Activated naive CD4-positive, alpha-beta T cell treated with anti-CD3 and anti-CD28 coated beads, Interleukin-2, amount 50 U/mL, for 72 hours (primary cell): Measurements from ENCODE around the gene CD151. TPM values are rescaled to one million over a fixed set of nuclear protein-coding genes. Genes with fewer than 3 reads are reported as not detected.

Source experiments
- ATAC-seq, 2 donors: fragments of 150-1000 bp; cut with Tn5 transposase; 2 replicates each; pipeline ENCODE4 v1.10.0; 2021; ENCODE audit warnings: mild to moderate bottlenecking in 2 of 2, moderate library complexity in 2 of 2
- DNase-seq, 2 donors: peaks; one replicate each; pipeline ENCODE4 v3.0.0; 2021 to 2022; ENCODE audit warnings: low spot score in 2 of 2
- H3K27ac Mint-ChIP-seq, 2 donors: one replicate each; pipeline ENCODE4 v1.8.0; 2022; ENCODE audit warnings: mild to moderate bottlenecking in 2 of 2, mixed read lengths in 2 of 2
- H3K36me3 Mint-ChIP-seq, 2 donors: one replicate each; pipeline ENCODE4 v1.8.0; 2022; ENCODE audit warnings: mixed read lengths in 2 of 2
- H3K9me3 Mint-ChIP-seq, 2 donors: one replicate each; pipeline ENCODE4 v1.8.0; 2022; ENCODE audit warnings: mixed read lengths in 2 of 2
- total RNA-seq, 2 donors: library from RNA; stranded (reverse); gene quantifications; one replicate each; pipeline ENCODE4 v1.2.3, GENCODE V29; 2022

CD151 gene
- total RNA-seq, 2 donors from 2014 or later = 42.8 to 46.0 TPM

GRCh38 chr11:853682-854448 lies 21.1 kb downstream of the CD151 start:
- Mint-ChIP-seq H3K36me3 (no peaks in the 10 kb centered on the region), H3K27ac (no peak overlapping the region), H3K9me3 (no peaks in the 10 kb centered on the region)
- DNase-seq (no peak), ATAC-seq (no peak)

GRCh38 chr11:854601-855329 lies 22.0 kb downstream of the CD151 start:
- no peak for DNase-seq
- no peak for ATAC-seq
- Mint-ChIP-seq H3K9me3 (no peaks in the 10 kb centered on the region), H3K36me3 (no peaks in the 10 kb centered on the region), H3K27ac (no peak overlapping the region)

DNA sequence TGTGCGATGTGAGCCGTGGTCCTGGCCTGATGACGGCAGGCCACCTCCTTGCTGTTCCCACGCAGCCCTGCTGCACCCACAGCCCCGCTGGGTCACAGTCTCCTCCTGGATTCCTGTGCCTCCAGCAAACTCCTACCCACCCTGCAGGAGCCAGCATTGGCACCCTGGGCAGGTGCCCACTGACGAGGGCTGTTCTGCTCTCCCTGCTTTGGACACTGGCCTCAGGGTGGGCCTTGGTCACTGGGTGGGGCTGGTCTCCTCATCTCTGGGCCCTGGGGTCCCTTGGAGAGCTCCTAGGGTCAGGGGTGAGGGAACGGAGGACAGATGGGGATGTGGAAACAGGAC lies 22.6 kb downstream of the CD151 start:
- no peaks in the 10 kb centered on the region for H3K36me3 Mint-ChIP-seq
- ATAC-seq = no peak
- DNase-seq = no peak
- H3K9me3 Mint-ChIP-seq = no peaks in the 10 kb centered on the region
- no peak overlapping the region for H3K27ac Mint-ChIP-seq

DNA sequence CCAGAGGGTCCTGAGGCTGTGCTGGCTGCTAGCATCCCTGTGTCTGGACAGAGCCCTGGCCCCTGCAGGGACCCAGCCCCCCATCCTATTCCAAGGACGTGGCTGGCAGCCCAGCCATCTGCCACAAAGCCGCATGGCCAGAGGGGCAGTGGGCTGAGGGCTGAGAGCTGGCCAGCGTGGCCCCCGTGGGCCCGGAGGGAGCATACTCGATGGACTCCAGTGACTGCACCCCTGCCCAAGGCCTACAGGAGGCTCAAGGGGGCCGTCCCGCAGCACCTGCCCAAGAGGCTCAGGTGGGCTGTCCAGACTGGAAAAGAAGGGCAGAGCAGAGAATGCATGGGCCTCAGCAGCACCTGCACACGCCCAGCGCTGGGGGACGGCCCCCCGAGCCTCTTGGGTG lies 23.0 kb downstream of the CD151 start:
- no peaks in the 10 kb centered on the region for H3K36me3 Mint-ChIP-seq
- H3K9me3 Mint-ChIP-seq = no peaks in the 10 kb centered on the region
- no peak overlapping the region for H3K27ac Mint-ChIP-seq
- DNase-seq (no peak), ATAC-seq (no peak)

DNA sequence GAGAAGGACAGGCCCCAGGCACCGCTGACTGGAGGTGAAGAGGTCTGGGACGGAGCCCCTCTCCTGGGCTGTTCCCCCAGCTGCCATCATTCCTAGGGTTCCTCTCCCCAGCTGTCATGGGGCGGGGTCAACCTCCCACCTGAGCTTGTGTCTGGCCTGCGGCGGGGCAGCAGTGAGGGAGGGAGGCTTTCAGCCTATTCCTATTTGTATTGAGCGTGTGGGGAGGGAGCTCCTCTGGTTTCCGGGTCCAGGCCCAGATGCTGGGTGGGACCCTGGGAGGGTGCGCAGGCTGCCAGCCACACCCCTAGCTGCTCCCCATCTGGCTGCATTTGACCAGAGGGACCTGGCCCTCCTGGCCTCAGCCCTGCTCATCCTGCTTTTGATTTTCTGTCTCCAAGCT lies 23.6 kb downstream of the CD151 start:
- ATAC-seq (no peak), DNase-seq (no peak)
- no peaks in the 10 kb centered on the region for H3K9me3 Mint-ChIP-seq
- H3K36me3 Mint-ChIP-seq = no peaks in the 10 kb centered on the region
- H3K27ac Mint-ChIP-seq = no peak overlapping the region

GRCh38 chr11:858053-858761 lies 25.5 kb downstream of the CD151 start:
- Mint-ChIP-seq H3K9me3 (no peaks in the 10 kb centered on the region), H3K27ac (no peak overlapping the region), H3K36me3 (no peaks in the 10 kb centered on the region)
- no peak for ATAC-seq
- no peak for DNase-seq

- Mint-ChIP-seq H3K36me3 (no peaks in the 10 kb centered on the region), H3K9me3 (no peaks in the 10 kb centered on the region), H3K27ac (no peak overlapping the region)
- DNase-seq = no peak
- ATAC-seq = no peak
These were observed 26.1 kb downstream of the CD151 start for GRCh38 chr11:858762-859339.

DNA sequence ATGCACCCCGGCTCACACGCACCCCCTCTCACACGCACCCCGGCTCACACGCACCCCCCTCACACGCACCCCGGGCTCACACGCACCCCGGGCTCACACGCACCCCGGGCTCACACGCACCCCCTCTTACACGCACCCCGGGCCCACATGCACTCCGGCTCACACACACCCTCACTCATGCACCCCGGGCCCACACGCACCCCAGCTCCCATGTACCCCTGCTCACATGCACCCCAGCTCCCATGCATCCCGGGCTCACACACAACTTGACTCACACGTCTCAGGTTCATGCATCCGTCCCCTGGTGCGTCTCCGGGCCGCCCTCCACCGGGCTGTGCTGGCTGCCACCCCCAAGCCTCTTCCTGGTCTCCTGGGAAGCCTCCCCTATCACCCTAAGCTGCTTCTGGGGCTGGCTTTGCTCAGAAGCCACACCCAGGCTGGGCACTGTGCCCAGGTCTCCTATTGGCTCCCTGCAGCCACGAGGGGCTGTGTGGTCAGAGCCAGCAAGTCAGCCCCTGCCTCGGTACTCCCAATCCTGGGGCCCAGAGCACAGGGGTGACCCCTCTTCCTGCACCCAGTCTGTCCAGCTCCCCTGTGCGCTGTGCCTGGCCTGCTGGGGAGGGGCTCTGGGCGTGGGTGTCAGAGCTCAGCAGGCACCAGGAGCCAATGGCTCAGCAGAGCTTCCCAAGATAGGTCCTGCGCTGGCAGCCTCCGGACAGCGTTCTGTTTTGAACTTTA lies 26.8 kb downstream of the CD151 start:
- ATAC-seq = peak in 1 of 2 donors; percentile 15
- no peak for DNase-seq
- no peaks in the 10 kb centered on the region for H3K36me3 Mint-ChIP-seq
- no peaks in the 10 kb centered on the region for H3K9me3 Mint-ChIP-seq
- H3K27ac Mint-ChIP-seq = no peak overlapping the region

GRCh38 chr11:860234-861104 lies 27.7 kb downstream of the CD151 start:
- DNase-seq = no peak
- Mint-ChIP-seq H3K9me3 (no peaks in the 10 kb centered on the region), H3K27ac (peak overlapping the region; percentile 57 to 90), H3K36me3 (no peaks in the 10 kb centered on the region)
- no peak for ATAC-seq

GRCh38 chr11:861105-861479 lies 28.3 kb downstream of the CD151 start:
- Mint-ChIP-seq H3K27ac (peak overlapping the region; percentile 57 to 90), H3K9me3 (no peaks in the 10 kb centered on the region)

GRCh38 chr11:862081-862661 lies 29.4 kb downstream of the CD151 start:
- ATAC-seq = no peak
- no peaks in the 10 kb centered on the region for H3K36me3 Mint-ChIP-seq
- no peaks in the 10 kb centered on the region for H3K9me3 Mint-ChIP-seq

More at GRCh38 chr11:861105-861479, 28.3 kb downstream of the CD151 start:
- DNase-seq = no peak
- H3K36me3 Mint-ChIP-seq = no peaks in the 10 kb centered on the region
- no peak for ATAC-seq

DNA sequence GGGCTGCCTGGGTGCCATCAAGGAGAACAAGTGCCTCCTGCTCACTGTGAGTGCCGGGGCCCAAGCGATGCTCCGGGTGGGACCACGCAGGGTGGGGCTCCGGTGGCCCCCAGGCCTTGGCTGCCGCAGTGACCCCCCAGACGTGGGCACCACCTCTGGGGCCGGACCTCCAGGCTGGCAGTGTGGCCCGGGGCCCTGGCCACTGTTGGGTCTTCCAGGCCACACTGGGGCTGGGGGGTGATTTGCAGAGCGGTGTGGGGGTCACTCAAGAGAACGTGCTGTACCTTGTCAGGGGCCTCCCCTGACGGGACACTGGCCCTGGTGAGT lies 29.9 kb downstream of the CD151 start:
- no peaks in the 10 kb centered on the region for H3K9me3 Mint-ChIP-seq
- DNase-seq = no peak
- ATAC-seq = no peak
- H3K27ac Mint-ChIP-seq = no peak overlapping the region
- no peaks in the 10 kb centered on the region for H3K36me3 Mint-ChIP-seq

More at GRCh38 chr11:862081-862661, 29.4 kb downstream of the CD151 start:
- no peak for DNase-seq
- peak overlapping the region; percentile 57 to 79 for H3K27ac Mint-ChIP-seq

- H3K36me3 Mint-ChIP-seq = no peaks in the 10 kb centered on the region
- no peaks in the 10 kb centered on the region for H3K9me3 Mint-ChIP-seq
- no peak overlapping the region for H3K27ac Mint-ChIP-seq
- no peak for ATAC-seq
- no peak for DNase-seq
These were observed 30.5 kb downstream of the CD151 start for GRCh38 chr11:863023-863909.

DNA sequence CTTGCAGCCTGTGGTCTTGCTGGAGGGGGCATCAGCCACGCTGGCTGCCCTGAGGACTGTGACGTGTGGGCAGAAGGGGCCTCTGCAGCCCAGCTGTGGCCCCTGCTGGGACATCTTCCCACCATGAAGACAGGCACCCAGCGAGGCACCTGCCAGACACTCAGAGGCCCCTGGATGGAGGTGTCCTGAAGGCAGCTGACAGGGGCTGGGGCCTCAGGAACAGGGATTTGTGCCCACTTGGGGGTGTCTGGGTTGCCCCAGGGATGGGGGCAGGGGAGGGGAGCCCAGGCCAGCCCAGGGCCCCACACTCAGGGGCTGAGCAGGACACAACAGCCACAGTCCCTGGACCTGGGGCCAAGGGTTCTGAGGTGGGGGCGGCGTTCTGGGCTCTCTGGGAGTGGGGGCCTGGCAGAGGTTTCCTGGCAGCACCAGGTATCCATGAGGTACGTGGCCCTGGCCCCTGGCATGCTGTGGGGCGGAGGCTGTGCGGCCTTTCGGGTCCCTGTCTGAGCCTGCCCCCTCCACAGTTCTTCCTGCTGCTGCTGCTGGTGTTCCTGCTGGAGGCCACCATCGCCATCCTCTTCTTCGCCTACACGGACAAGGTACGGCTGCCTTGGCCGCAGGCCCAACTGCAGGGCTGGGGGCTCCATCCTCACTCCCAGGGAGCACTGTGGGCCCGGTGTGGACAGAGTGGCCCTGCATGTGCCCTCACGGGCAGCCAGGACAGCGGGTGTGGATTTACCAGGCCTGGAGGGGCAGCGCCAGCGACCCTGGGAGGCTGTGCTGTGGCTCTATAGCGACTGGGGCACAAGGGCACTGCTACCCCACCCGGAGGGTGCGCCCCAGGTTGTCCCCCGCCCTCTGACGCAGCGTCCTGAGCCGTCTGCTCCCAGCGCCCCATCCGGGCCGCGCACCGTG lies 31.4 kb downstream of the CD151 start:
- DNase-seq (no peak), ATAC-seq (no peak)
- Mint-ChIP-seq H3K27ac (no peak overlapping the region), H3K36me3 (no peaks in the 10 kb centered on the region), H3K9me3 (no peaks in the 10 kb centered on the region)
